Tibial nerve (tissue), 4 donors: ENCODE results near the gene SLC37A1. TPM values are rescaled to one million over a fixed set of nuclear protein-coding genes. Genes with fewer than 3 reads are reported as not detected.
"Not testable (repeated sequence)": the region's sequence is repeated elsewhere in the genome, so short reads cannot be mapped to it uniquely, and the experiment has no call there.

Source experiments
- DNase-seq, 2 donors: peaks; one replicate each; pipeline ENCODE4 v3.0.0-alpha.2; 2019; ENCODE audit warnings: low spot score in 2 of 2
- H3K27ac ChIP-seq, 4 donors: fragments of 200-600 bp; sonication (generic) in 3 of 4; one replicate each; pipeline ENCODE4 v1.5.1; 2017 to 2019; ENCODE audit warnings: mild to moderate bottlenecking in 1 of 4
- H3K27me3 ChIP-seq, 2 donors: fragments of 200-600 bp; sonication (generic) in 1 of 2; one replicate each; pipeline versions ENCODE4 v1.5.1 to v1.6.0; 2017 to 2019
- H3K36me3 ChIP-seq, 3 donors: fragments of 200-600 bp; sonication (generic); one replicate each; pipeline ENCODE4 v1.5.1; 2018 to 2019
- H3K4me1 ChIP-seq, 4 donors: fragments of 200-600 bp; sonication (generic) in 3 of 4; one replicate each; pipeline ENCODE4 v1.5.1; 2017 to 2019
- H3K4me3 ChIP-seq, 4 donors: fragments of 200-600 bp; sonication (generic) in 3 of 4; one replicate each; pipeline ENCODE4 v1.5.1; 2017 to 2019; ENCODE audit warnings: mild to moderate bottlenecking in 1 of 4, moderate library complexity in 1 of 4
- H3K9me3 ChIP-seq, 4 donors: fragments of 200-600 bp; sonication (generic) in 3 of 4; one replicate each; pipeline ENCODE4 v1.5.1; 2017 to 2019
- CTCF ChIP-seq, 5 experiments: fragments of 200-600 bp in 3 of 5; fragments of 450-650 bp in 2 of 5; sonication (generic) in 3 of 5; IDR thresholded peaks; one replicate each; pipeline ENCODE4 v1.5.1; 2016 to 2019; ENCODE audit warnings: antibody characterized with exemption in 5 of 5, mild to moderate bottlenecking in 3 of 5, moderate library complexity in 2 of 5
- EP300 ChIP-seq, 2 donors: sonication (generic); formaldehyde crosslinking; IDR thresholded peaks; one replicate each; pipeline ENCODE4 v1.6.1; 2017; ENCODE audit warnings: antibody characterized with exemption in 2 of 2, mild to moderate bottlenecking in 1 of 2
- POLR2A ChIP-seq, 2 donors: fragments of 450-650 bp; IDR thresholded peaks; one replicate each; pipeline ENCODE4 v1.6.1; 2017; ENCODE audit warnings: antibody characterized with exemption in 2 of 2, mild to moderate bottlenecking in 2 of 2, moderate library complexity in 2 of 2
- WGBS, 2 donors: methylation state at CpG; one replicate each; pipeline ENCODE4 v1.1.5; 2018; 5-methylcytosine and 5-hydroxymethylcytosine counted together
- total RNA-seq, 4 donors: library from RNA; depleted of rRNA; stranded (reverse); fragments of >200 nt; gene quantifications; one replicate each; pipeline ENCODE4 v1.1.0, GENCODE V29; 2016

Gene SLC37A1
- total RNA-seq, 4 donors from 2014 or later, result 4.4 to 6.7 (median 5.0) TPM

DNA sequence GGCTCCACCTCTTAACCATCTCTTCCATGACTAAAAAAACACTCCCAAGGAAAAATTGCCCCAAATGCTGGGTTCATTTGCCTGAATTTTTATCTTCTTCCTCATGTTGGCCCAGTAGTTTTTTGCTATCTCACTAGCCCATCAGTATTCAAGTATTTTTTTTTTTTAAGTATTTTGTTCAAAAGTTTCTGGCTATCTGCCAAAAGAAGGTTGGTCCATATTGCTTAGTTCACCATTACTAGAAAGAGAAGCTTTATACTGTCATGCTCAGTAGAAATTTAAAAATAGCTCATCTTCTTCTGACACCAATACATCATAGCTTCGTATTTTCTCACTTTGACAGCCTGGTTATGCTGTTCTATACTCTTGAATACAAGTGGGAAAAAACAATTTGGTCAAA is 98.7 kb downstream of the SLC37A1 start:
- peaks cover 0 to 15% (median 0%) of the 10 kb centered on the region in 4 donors for H3K9me3 ChIP-seq
- H3K4me3 ChIP-seq, result no peak overlapping the region
- no peak for DNase-seq
- 75 to 77% methylated on average over 1 of the region's 1 CpG for WGBS, 2 donors
- no peak overlapping the region for H3K27ac ChIP-seq
- no peaks in the 10 kb centered on the region for H3K36me3 ChIP-seq
- H3K4me1 ChIP-seq, result peaks cover 0 to 13% (median 3%) of the 10 kb centered on the region in 4 donors
- H3K27me3 ChIP-seq, result peaks cover 0 to 7% of the 10 kb centered on the region in 2 donors
- TF ChIP-seq CTCF (IDR thresholded peaks at IDR 0.05) (no peak), EP300 (IDR thresholded peaks at IDR 0.05) (no peak), POLR2A (IDR thresholded peaks at IDR 0.05) (no peak)

DNA sequence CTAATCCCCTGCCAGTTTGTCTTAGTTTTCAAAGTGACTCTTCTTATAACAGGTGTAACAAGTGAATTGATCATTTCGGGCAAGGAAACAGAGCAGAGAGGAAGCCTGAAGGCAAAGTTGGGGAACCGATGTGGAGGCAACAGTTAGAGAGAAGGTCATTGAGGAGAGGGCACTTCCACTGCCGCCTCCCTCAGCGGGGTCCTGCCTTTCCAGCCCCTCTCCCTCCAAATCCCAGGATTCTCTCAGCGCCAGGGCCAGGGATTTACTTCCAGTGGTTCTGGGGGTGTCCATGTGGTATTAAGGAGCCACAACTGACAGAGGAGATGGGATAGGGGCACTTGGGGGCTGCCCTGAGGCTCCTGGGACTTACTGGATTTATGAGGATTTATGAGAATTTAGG is 100.1 kb downstream of the SLC37A1 start:
- Histone ChIP-seq H3K27ac (no peak overlapping the region), H3K9me3 (peaks cover 0 to 15% (median 0%) of the 10 kb centered on the region in 4 donors), H3K4me3 (no peak overlapping the region), H3K27me3 (peaks cover 0 to 21% of the 10 kb centered on the region in 2 donors), H3K4me1 (peaks cover 0 to 21% (median 3%) of the 10 kb centered on the region in 4 donors), H3K36me3 (no peaks in the 10 kb centered on the region)
- no peak for DNase-seq
- 81 to 85% methylated on average over 5 of the region's 5 CpGs for WGBS, 2 donors
- TF ChIP-seq EP300 (IDR thresholded peaks at IDR 0.05) (no peak), POLR2A (IDR thresholded peaks at IDR 0.05) (no peak), CTCF (IDR thresholded peaks at IDR 0.05) (no peak)

- no peak for TF ChIP-seq CTCF (IDR thresholded peaks at IDR 0.05)
- TF ChIP-seq EP300 (IDR thresholded peaks at IDR 0.05), result no peak
- TF ChIP-seq POLR2A (IDR thresholded peaks at IDR 0.05), result no peak
- 77 to 78% methylated on average over 9 of the region's 9 CpGs for WGBS, 2 donors
- Histone ChIP-seq H3K9me3 (peaks cover 0 to 15% (median 0%) of the 10 kb centered on the region in 4 donors), H3K27me3 (peaks cover 0 to 28% of the 10 kb centered on the region in 2 donors), H3K27ac (peak overlapping the region in 1 of 4 donors; percentile 20), H3K4me1 (peaks cover 0 to 21% (median 3%) of the 10 kb centered on the region in 4 donors), H3K4me3 (no peak overlapping the region), H3K36me3 (no peaks in the 10 kb centered on the region)
- no peak for DNase-seq
These were observed 100.7 kb downstream of the SLC37A1 start for GRCh38 chr21:42614396-42614795.

DNA sequence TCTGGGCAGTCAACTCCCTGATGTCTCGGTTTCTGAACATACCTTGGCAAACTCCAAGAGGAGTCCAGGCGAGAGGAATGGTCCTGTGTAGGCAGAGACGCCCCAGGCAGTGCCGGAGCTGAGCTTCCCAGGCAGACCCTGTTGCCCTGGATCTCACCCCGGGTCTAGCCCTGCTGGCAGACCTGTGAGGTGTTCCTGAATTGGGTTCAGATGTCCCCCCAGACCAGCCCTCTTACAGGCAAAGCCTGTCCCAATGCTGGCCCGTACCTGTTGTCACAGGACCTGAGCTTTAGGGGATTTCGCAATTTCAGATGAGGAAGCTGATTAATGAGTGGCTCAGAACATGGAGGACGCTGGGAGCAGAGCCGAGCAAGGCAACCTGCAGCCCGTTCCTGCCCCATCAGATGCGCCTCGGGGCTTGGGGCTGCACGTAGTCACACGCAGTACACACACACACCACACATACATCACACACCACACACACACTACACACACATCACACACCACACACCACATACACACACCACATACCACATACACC is 101.2 kb downstream of the SLC37A1 start:
- Histone ChIP-seq H3K4me1 (peaks cover 0 to 21% (median 3%) of the 10 kb centered on the region in 4 donors), H3K27me3 (peaks cover 0 to 32% of the 10 kb centered on the region in 2 donors), H3K27ac (peak overlapping the region in 1 of 4 donors; percentile 20), H3K36me3 (no peaks in the 10 kb centered on the region), H3K4me3 (no peak overlapping the region), H3K9me3 (peaks cover 0 to 15% (median 0%) of the 10 kb centered on the region in 4 donors)
- 17 to 45% methylated on average over 8 to 14 of the region's 14 CpGs for WGBS, 2 donors
- TF ChIP-seq EP300 (IDR thresholded peaks at IDR 0.05) (no peak), POLR2A (IDR thresholded peaks at IDR 0.05) (no peak), CTCF (IDR thresholded peaks at IDR 0.05) (no peak)
- DNase-seq, result no peak

DNA sequence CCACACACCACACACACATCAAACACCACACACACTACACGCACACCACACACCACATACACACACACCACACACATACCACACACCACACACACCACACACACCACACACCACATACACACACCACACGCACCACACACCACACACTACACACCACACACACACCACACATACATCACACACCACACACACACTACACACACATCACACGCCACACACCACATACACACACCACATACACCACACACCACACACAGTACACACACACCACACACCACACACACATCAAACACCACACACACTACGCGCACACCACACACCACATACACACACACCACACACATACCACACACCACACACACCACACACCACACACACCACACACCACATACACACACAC is 101.7 kb downstream of the SLC37A1 start:
- H3K4me3 ChIP-seq, H3K27ac ChIP-seq, DNase-seq, H3K36me3 ChIP-seq: not testable (repeated sequence)
- WGBS, 2 donors, result 88 to 94% methylated on average over 2 of the region's 5 CpGs
- Histone ChIP-seq H3K27me3 (peaks cover 0 to 36% of the 10 kb centered on the region in 2 donors), H3K4me1 (peaks cover 0 to 21% (median 3%) of the 10 kb centered on the region in 4 donors), H3K9me3 (peaks cover 0 to 15% (median 0%) of the 10 kb centered on the region in 4 donors)
